Mammary epithelial cell (primary cell): ENCODE data around the gene YAE1.

Experiments used
- CTCF ChIP-seq, 2 donors: IDR thresholded peaks in 1 of 2; conservative IDR thresholded peaks in 1 of 2; 2 replicates each; pipeline ENCODE4 v1.5.1; 2011 to 2012; ENCODE audit warnings: inconsistent platforms in 2 of 2, low read length in 2 of 2, mild to moderate bottlenecking in 2 of 2, control low read depth in 1 of 2, low read depth in 1 of 2; ENCODE audit not compliant: insufficient read depth in 1 of 2; ENCODE audit errors: extremely low read depth in 1 of 2
- EZH2 ChIP-seq: IDR thresholded peaks from 2 replicates; pipeline ENCODE4 v1.6.1; 2012; ENCODE audit warnings: low read length, inconsistent platforms, borderline replicate concordance

DNA sequence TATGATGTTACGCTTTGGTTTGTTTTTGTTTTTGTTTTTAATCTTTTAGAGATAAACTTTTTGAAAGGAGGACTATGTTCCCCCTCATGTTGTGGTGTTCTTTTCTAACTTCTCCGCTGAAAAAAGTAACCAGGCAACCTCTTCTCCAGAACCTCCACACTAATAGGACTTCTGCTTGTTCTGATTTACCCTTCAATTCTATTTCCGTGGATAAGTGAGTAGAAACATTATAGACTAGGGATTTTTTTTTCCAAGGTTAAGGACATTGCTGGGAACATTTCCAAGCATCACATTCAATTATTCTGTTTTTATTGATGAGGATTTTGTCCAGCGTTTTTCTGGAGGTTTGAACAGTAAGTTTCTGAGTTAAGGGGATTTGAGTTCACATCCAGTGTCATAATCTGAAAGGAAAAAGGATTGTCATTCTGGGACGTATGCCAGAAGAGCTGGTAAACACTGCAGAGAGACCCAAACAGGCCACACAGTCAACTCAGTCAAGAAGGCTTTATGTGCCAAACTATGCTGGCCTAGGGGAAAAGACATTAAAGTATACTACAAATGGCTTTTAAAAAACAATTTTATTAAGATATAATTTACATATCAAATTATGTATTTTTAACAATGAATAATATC, 28.9 kb downstream of the YAE1 start:
- TF ChIP-seq CTCF (conservative IDR thresholded peaks at IDR 0.05 in 1 of 2, IDR thresholded peaks at IDR 0.05 in 1 of 2; ENCODE audit: extremely low read depth in 1 of 2, insufficient read depth in 1 of 2, low read depth in 1 of 2, low read length in 2 of 2): no peak
- TF ChIP-seq EZH2: no peak
